ENCODE measurements around the gene CAPN14.

Gene CAPN14

GRCh38 chr2:31241625-31242270, 24.4 kb upstream of the CAPN14 start:
- no peak for DNase-seq

GRCh38 chr2:31240381-31241365, 23.4 kb upstream of the CAPN14 start:
- no peak for DNase-seq

GRCh38 chr2:31239593-31240177, 22.4 kb upstream of the CAPN14 start:
- peak in 2 of 4 experiments; percentile 19 to 42 for DNase-seq

GRCh38 chr2:31238906-31239592, 21.7 kb upstream of the CAPN14 start:
- no peak for DNase-seq

- DNase-seq: no peak
These were observed 21.0 kb upstream of the CAPN14 start for GRCh38 chr2:31238126-31238905.

GRCh38 chr2:31237348-31238017, 20.2 kb upstream of the CAPN14 start:
- no peak for DNase-seq

GRCh38 chr2:31236433-31237205, 19.3 kb upstream of the CAPN14 start:
- no peak for DNase-seq

- DNase-seq: peak in 1 of 4 experiments; percentile 23
These were observed 18.2 kb upstream of the CAPN14 start for GRCh38 chr2:31235504-31235902.

- no peak for DNase-seq
These were observed 17.6 kb upstream of the CAPN14 start for GRCh38 chr2:31234683-31235503.

- peak; percentile 84 to 93 (median 87) for DNase-seq
These were observed 16.7 kb upstream of the CAPN14 start, which contains the start of gene EHD3 for GRCh38 chr2:31233741-31234682. Gene EHD3, plus strand, starts transcription at chr2:31234152. Its CDS starts 470 bp downstream, at chr2:31234622.

- peak in 3 of 4 experiments; percentile 24 to 51 (median 33) for DNase-seq
These were observed 15.9 kb upstream of the CAPN14 start for GRCh38 chr2:31233231-31233630.

- DNase-seq: no peak
These were observed 15.3 kb upstream of the CAPN14 start for GRCh38 chr2:31232586-31232985.

- DNase-seq: no peak
These were observed 14.4 kb upstream of the CAPN14 start for GRCh38 chr2:31231571-31232302.

- no peak for DNase-seq
These were observed 13.4 kb upstream of the CAPN14 start for GRCh38 chr2:31230751-31231150.

GRCh38 chr2:31228717-31229116, 11.4 kb upstream of the CAPN14 start:
- no peak for DNase-seq

- no peak for DNase-seq
These were observed 10.4 kb upstream of the CAPN14 start for GRCh38 chr2:31227711-31228125.

GRCh38 chr2:31227110-31227509, 9.8 kb upstream of the CAPN14 start:
- DNase-seq: no peak

All from suppressor macrophage (primary cell).